CD8-positive, alpha-beta memory T cell (primary cell): ENCODE results near the gene SEC11C. TPM values are rescaled to one million over a fixed set of nuclear protein-coding genes. Genes with fewer than 3 reads are reported as not detected.
"Not testable (repeated sequence)": the region's sequence is repeated elsewhere in the genome, so short reads cannot be mapped to it uniquely, and the experiment has no call there.

ENCODE experiments used
- CTCF ChIA-PET: fragments of 350-600 bp; sonication (Branson Sonifier 250); formaldehyde crosslinking; loops from one replicate; lab custom pipeline; 2021; ENCODE audit warnings: antibody characterized with exemption; lab: Charles Lee
- POLR2A ChIA-PET: fragments of 350-600 bp; sonication (Branson Sonifier 250); formaldehyde crosslinking; loops from one replicate; lab custom pipeline; 2021; ENCODE audit warnings: antibody characterized with exemption; lab: Charles Lee
- DNase-seq, 5 donors: peaks; one replicate each; pipeline versions ENCODE4 v3.0.0 to v3.0.0-alpha.2; 2020 to 2022; ENCODE audit warnings: mixed read lengths in 1 of 5
- H3K27ac ChIP-seq: one replicate; pipeline ENCODE4 v1.7.0; 2013; ENCODE audit warnings: low read depth, mild to moderate bottlenecking, low read length, moderate library complexity
- H3K27me3 ChIP-seq: 2 replicates; pipeline ENCODE4 v1.7.0; 2013; ENCODE audit warnings: low read length, mild to moderate bottlenecking; ENCODE audit not compliant: insufficient read depth, poor library complexity, severe bottlenecking
- H3K36me3 ChIP-seq: 2 replicates; pipeline ENCODE4 v1.7.0; 2013; ENCODE audit warnings: mild to moderate bottlenecking, low read length, moderate library complexity; ENCODE audit not compliant: insufficient read depth
- H3K4me1 ChIP-seq: 2 replicates; pipeline ENCODE4 v1.7.0; 2013; ENCODE audit warnings: mild to moderate bottlenecking, low read length, moderate library complexity; ENCODE audit not compliant: insufficient read depth
- H3K4me3 ChIP-seq: 2 replicates; pipeline ENCODE4 v1.7.0; 2013; ENCODE audit warnings: mild to moderate bottlenecking, low read length
- H3K9me3 ChIP-seq: 2 replicates; pipeline ENCODE4 v1.7.0; 2013; ENCODE audit warnings: mild to moderate bottlenecking, low read length
- H3K27ac Mint-ChIP-seq, 8 donors: one replicate each; pipeline ENCODE4 v1.8.0; 2020 to 2021; ENCODE audit warnings: mixed read lengths in 8 of 8, mild to moderate bottlenecking in 6 of 8, inconsistent platforms in 3 of 8, moderate library complexity in 3 of 8
- H3K27me3 Mint-ChIP-seq, 2 donors: one replicate each; pipeline ENCODE4 v1.8.0; 2020 to 2021; ENCODE audit warnings: mixed read lengths in 2 of 2, mild to moderate bottlenecking in 1 of 2, moderate library complexity in 1 of 2
- H3K36me3 Mint-ChIP-seq, 3 donors: one replicate each; pipeline ENCODE4 v1.8.0; 2020 to 2021; ENCODE audit warnings: mixed read lengths in 3 of 3, inconsistent platforms in 1 of 3, mild to moderate bottlenecking in 1 of 3
- H3K4me1 Mint-ChIP-seq, 3 donors: one replicate each; pipeline ENCODE4 v1.8.0; 2020 to 2021; ENCODE audit warnings: mixed read lengths in 3 of 3, inconsistent platforms in 1 of 3, mild to moderate bottlenecking in 1 of 3
- H3K4me3 Mint-ChIP-seq, 7 donors: one replicate each; pipeline ENCODE4 v1.8.0; 2020 to 2021; ENCODE audit warnings: mixed read lengths in 7 of 7, mild to moderate bottlenecking in 6 of 7, moderate library complexity in 4 of 7, inconsistent platforms in 2 of 7
- H3K9me3 Mint-ChIP-seq, 5 donors: one replicate each; pipeline ENCODE4 v1.8.0; 2020 to 2022; ENCODE audit warnings: mixed read lengths in 5 of 5, mild to moderate bottlenecking in 3 of 5, moderate library complexity in 2 of 5, inconsistent platforms in 1 of 5
- polyA plus RNA-seq: library from polyadenylated mRNA; unstranded; fragments of 300-500 nt; fragmentation: Illumina TruSeq; gene quantifications from one replicate; pipeline ENCODE4 v1.2.3, GENCODE V29; 2021
- total RNA-seq, 2 experiments: library from RNA; stranded (reverse); gene quantifications; one replicate each; pipeline ENCODE4 v1.2.3, GENCODE V29; 2021

Gene SEC11C
- total and polyA plus RNA-seq, 3 experiments from 2014 or later, result 166 to 209 (median 177) TPM

DNA sequence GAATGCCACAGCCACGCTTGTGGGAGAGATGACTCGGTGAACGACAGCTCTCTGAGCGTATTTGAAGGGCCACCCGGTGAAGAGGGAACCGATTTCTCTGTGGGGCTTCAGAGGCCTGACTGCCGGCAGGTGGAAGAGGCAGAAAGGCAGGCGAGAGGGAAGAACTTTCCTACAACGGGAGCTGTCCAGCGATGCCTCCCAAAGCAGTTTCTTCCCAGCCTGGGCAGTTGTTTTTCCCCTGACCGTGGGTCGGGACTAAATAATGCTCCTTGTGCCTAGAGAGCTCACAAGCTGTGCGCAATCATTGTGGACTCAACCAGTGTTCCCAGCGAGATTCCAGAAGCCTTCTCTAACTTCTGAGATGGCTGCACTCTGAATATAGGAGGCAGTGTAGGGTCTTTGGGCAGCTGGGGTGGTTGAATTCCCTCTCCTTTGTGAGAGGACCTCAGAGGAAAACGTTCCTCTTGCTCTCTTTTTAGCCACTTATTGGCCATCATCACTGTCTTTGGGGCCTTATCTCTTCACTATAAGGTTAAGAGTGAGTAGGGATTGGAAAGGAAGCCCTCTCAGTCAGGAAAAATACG, 710 bp downstream of the SEC11C start:
- Mint-ChIP-seq H3K9me3 (no peaks in the 10 kb centered on the region), H3K4me1 (peaks cover 45 to 61% (median 53%) of the 10 kb centered on the region in 3 donors), H3K4me3 (peak overlapping the region; percentile 93 to 98 (median 96)), H3K27me3 (peaks cover 0 to 17% of the 10 kb centered on the region in 2 donors), H3K36me3 (peaks cover 0 to 5% (median 0%) of the 10 kb centered on the region in 3 donors), H3K27ac (peak overlapping the region; percentile 98 to 100 (median 100))
- Histone ChIP-seq H3K9me3 (no peaks in the 10 kb centered on the region), H3K27ac (peak overlapping the region; percentile 98), H3K36me3 (no peaks in the 10 kb centered on the region), H3K27me3 (no peaks in the 10 kb centered on the region), H3K4me3 (peak overlapping the region; percentile 97), H3K4me1 (peaks cover 17% of the 10 kb centered on the region)
- ChIA-PET CTCF (no interaction called here), POLR2A (interaction anchor here (1.0 kb wide), 1 partner anchor 219 kb away, joined by 3 read pairs; the partner anchor contains the start of gene LMAN1)
- peak in 1 of 5 donors; percentile 6 for DNase-seq

DNA sequence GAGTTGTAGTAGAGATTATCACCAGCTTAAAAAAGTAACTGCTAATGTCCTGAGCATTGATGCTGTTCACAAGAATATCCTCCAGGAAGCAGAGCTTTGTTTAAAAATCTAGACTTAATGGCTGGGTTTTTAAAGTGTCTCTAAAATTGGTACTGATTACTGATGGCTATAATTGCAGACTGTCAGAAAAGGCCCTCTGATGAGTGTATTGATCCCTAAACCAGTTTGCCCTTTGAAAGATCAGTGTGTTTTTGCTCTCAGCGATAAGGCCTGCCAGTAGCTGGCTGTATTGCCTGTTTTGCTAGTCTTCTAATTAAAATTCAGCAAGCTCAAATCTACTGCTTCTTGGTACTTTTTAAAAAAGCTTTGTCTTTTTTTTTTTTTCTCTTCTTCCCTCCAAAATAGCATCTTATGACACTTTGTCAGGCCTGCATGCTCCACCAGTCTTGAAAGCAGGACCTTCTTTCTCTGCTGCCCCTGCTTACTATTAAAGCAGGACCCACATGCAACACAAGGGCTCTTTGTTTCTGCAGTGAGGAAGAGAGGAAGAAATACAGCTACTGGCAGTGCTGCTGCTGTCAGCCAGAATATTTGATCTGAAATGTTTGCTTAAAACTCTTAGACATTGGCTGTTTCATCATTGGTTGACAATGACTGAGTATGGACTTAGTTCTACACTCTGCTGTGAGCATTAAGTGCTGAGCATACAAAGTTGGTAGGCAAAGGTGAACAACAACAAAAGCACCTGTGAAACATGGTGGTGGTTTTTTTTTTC, 1.8 kb downstream of the SEC11C start:
- Mint-ChIP-seq H3K27ac (peak overlapping the region; percentile 50 to 100 (median 99)), H3K27me3 (peaks cover 0 to 8% of the 10 kb centered on the region in 2 donors), H3K4me1 (peaks cover 53 to 71% (median 63%) of the 10 kb centered on the region in 3 donors), H3K4me3 (peak overlapping the region; percentile 87 to 97 (median 95)), H3K36me3 (peaks cover 0 to 7% (median 0%) of the 10 kb centered on the region in 3 donors), H3K9me3 (no peaks in the 10 kb centered on the region)
- CTCF ChIA-PET, result interaction anchor here (0.7 to 1.4 kb wide), 2 partner anchors 16 to 28 kb away, joined by 3 to 4 read pairs; no protein-coding TSS in a partner anchor
- no peak overlapping the region for H3K4me3 ChIP-seq
- no peak overlapping the region for H3K27ac ChIP-seq
- H3K4me1 ChIP-seq, result peaks cover 17% of the 10 kb centered on the region
- no peak for DNase-seq
- H3K9me3 ChIP-seq, result no peaks in the 10 kb centered on the region
- POLR2A ChIA-PET, result no interaction called here
- H3K36me3 ChIP-seq, result no peaks in the 10 kb centered on the region
- no peaks in the 10 kb centered on the region for H3K27me3 ChIP-seq

DNA sequence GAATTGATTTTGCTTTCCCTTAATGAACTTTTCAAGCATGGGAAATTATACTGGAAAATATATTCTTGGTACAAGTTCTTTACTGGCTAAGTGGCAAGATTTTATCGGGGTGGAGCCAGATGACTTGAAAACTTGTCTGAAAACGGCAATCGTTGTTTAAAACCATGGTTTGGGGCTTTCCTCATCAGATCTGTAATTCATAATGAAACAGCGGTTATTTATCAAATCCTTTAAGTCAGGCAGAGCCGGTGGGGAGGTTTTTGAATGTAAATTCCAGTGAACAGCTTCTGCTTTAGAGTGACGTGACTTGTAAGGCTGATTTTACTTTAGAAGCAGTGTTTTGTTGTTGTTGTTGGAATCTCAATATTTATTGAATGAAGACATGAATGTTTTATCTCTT, 2.6 kb downstream of the SEC11C start:
- H3K27ac Mint-ChIP-seq, result peak overlapping the region in 7 of 8 donors; percentile 2 to 99 (median 49)
- H3K27me3 Mint-ChIP-seq, result peaks cover 0 to 3% of the 10 kb centered on the region in 2 donors
- peak overlapping the region; percentile 60 to 97 (median 94) for H3K4me3 Mint-ChIP-seq
- Histone ChIP-seq H3K27ac (no peak overlapping the region), H3K4me3 (no peak overlapping the region), H3K9me3 (no peaks in the 10 kb centered on the region), H3K36me3 (no peaks in the 10 kb centered on the region), H3K4me1 (peaks cover 17% of the 10 kb centered on the region), H3K27me3 (no peaks in the 10 kb centered on the region)
- ChIA-PET CTCF (interaction anchor here (1.4 kb wide), 1 partner anchor 15 kb away, joined by 4 read pairs; no protein-coding TSS in a partner anchor), POLR2A (no interaction called here)
- peaks cover 56 to 77% (median 66%) of the 10 kb centered on the region in 3 donors for H3K4me1 Mint-ChIP-seq
- H3K9me3 Mint-ChIP-seq, result no peaks in the 10 kb centered on the region
- no peak for DNase-seq
- H3K36me3 Mint-ChIP-seq, result peaks cover 0 to 9% (median 0%) of the 10 kb centered on the region in 3 donors

DNA sequence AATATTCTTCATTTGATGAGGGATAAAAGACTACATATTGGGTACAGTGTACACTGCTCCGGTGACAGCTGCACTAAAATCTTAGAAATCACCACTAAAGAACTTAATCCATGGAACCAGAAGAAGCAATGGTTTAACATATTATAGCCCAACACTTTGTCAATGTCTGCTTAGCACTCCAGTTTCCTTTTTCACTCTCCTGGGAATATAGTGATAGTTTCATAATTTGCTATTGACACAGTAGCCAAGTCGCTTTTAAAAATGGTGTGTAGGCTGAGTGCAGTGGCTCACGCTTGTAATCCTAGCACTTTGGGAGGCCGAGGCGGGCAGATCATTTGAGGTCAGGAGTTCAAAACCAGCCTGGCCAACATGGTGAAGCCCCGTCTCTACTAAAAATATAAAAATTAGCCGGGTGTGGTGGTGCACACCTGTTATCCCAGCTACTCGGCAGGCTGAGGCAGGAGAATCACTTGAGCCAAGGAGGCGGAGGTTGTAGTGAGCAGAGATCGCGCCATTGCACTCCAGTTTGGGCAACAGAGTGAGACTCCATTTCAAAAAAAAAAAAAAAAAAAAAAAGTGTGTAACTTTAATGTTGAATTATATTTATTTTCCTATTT, 3.2 kb downstream of the SEC11C start:
- peaks cover 61 to 83% (median 71%) of the 10 kb centered on the region in 3 donors for H3K4me1 Mint-ChIP-seq
- peaks cover 17% of the 10 kb centered on the region for H3K4me1 ChIP-seq
- H3K27me3 ChIP-seq, POLR2A ChIA-PET, H3K9me3 Mint-ChIP-seq, H3K36me3 ChIP-seq, H3K9me3 ChIP-seq, H3K27me3 Mint-ChIP-seq, H3K27ac ChIP-seq, CTCF ChIA-PET, H3K4me3 ChIP-seq, DNase-seq: not testable (repeated sequence)
- H3K36me3 Mint-ChIP-seq, result peaks cover 0 to 14% (median 2%) of the 10 kb centered on the region in 3 donors
- H3K27ac Mint-ChIP-seq, result peak overlapping the region in 4 of 8 donors; percentile 2 to 99 (median 70)
- peak overlapping the region in 6 of 7 donors; percentile 37 to 97 (median 94) for H3K4me3 Mint-ChIP-seq

DNA sequence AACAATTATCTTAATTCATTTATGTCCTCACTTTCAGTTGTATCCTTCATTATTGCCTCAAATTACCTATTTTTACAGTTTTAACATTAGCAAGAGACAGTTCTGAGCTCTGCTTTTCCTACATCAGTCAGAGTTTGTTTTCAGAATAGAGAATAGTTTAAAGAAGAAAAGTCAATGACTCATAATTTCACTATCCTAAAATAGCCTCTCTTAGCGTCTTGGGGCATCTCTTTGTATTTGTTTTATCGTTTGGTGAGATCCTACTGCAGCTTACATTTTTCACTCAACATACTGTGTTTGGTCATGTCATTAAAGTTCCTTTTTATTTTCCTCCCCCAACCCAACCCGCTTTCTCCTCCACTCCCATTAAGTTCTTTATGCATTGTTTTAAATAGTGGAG, 3.8 kb downstream of the SEC11C start:
- peaks cover 0 to 18% (median 3%) of the 10 kb centered on the region in 3 donors for H3K36me3 Mint-ChIP-seq
- peak overlapping the region in 4 of 7 donors; percentile 0 to 64 (median 40) for H3K4me3 Mint-ChIP-seq
- POLR2A ChIA-PET, result no interaction called here
- H3K27ac ChIP-seq, result no peak overlapping the region
- no peaks in the 10 kb centered on the region for H3K27me3 Mint-ChIP-seq
- H3K36me3 ChIP-seq, result no peaks in the 10 kb centered on the region
- peaks cover 62 to 86% (median 74%) of the 10 kb centered on the region in 3 donors for H3K4me1 Mint-ChIP-seq
- no peak for DNase-seq
- H3K9me3 ChIP-seq, result no peaks in the 10 kb centered on the region
- no peak overlapping the region for H3K4me3 ChIP-seq
- no peaks in the 10 kb centered on the region for H3K9me3 Mint-ChIP-seq
- no peak overlapping the region for H3K27ac Mint-ChIP-seq
- CTCF ChIA-PET, result no interaction called here
- H3K27me3 ChIP-seq, result no peaks in the 10 kb centered on the region
- peaks cover 17% of the 10 kb centered on the region for H3K4me1 ChIP-seq

DNA sequence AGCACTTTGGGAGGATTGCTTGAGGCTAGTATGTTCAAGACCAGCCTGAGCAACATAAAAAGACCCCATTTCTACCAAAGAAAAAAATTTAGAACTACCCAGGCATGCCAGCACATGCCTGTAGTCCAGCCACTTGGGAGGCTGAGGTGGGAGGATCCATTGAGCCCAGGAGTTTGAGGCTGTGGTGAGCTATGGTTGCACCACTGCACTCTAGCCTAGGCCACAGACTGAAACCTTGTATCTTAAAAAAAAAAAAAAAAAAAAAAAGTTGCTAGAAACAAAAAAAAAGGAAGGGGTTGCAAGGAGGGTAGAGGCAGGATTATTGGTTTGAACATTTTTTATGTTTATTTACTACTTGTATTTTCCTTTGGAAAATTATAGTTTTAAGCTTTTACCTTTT, 4.8 kb downstream of the SEC11C start:
- H3K4me3 Mint-ChIP-seq, result no peak overlapping the region
- no peaks in the 10 kb centered on the region for H3K27me3 ChIP-seq
- ChIA-PET POLR2A (no interaction called here), CTCF (no interaction called here)
- no peak overlapping the region for H3K27ac Mint-ChIP-seq
- H3K4me1 ChIP-seq, result peaks cover 17% of the 10 kb centered on the region
- DNase-seq, result no peak
- no peaks in the 10 kb centered on the region for H3K36me3 ChIP-seq
- H3K9me3 Mint-ChIP-seq, result no peaks in the 10 kb centered on the region
- H3K36me3 Mint-ChIP-seq, result peaks cover 0 to 22% (median 5%) of the 10 kb centered on the region in 3 donors
- H3K4me1 Mint-ChIP-seq, result peaks cover 66 to 85% (median 77%) of the 10 kb centered on the region in 3 donors
- no peak overlapping the region for H3K27ac ChIP-seq
- H3K4me3 ChIP-seq, result no peak overlapping the region
- no peaks in the 10 kb centered on the region for H3K27me3 Mint-ChIP-seq
- no peaks in the 10 kb centered on the region for H3K9me3 ChIP-seq

DNA sequence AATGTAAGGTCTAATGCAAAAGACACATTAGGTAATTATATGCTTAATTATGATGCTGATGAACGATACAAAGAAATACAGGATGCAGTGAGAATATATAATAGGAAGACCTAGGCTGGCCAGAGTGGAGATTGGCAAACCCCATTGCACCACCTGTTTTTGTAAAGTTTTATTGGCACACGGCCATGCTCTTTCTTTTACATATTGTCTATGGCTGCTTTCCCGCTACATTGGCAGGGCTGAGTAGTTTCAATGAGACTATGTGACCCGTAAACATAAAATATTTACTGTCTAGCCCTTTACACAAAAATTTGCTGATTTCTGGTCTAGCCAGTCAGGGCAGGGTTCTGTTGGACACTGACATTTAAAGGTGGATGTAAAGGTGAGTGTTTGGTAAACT, 5.4 kb downstream of the SEC11C start:
- H3K4me3 ChIP-seq, result no peak overlapping the region
- H3K9me3 ChIP-seq, result no peaks in the 10 kb centered on the region
- H3K9me3 Mint-ChIP-seq, result no peaks in the 10 kb centered on the region
- no peak overlapping the region for H3K4me3 Mint-ChIP-seq
- ChIA-PET POLR2A (no interaction called here), CTCF (no interaction called here)
- H3K27ac ChIP-seq, result no peak overlapping the region
- H3K27ac Mint-ChIP-seq, result no peak overlapping the region
- no peaks in the 10 kb centered on the region for H3K36me3 ChIP-seq
- no peak for DNase-seq
- H3K27me3 ChIP-seq, result no peaks in the 10 kb centered on the region
- peaks cover 65 to 86% (median 77%) of the 10 kb centered on the region in 3 donors for H3K4me1 Mint-ChIP-seq
- peaks cover 0 to 23% (median 5%) of the 10 kb centered on the region in 3 donors for H3K36me3 Mint-ChIP-seq
- H3K4me1 ChIP-seq, result peaks cover 17% of the 10 kb centered on the region
- H3K27me3 Mint-ChIP-seq, result no peaks in the 10 kb centered on the region
